H9 (cell line): ENCODE data around the gene TSPAN8. TPM values are rescaled to one million over a fixed set of nuclear protein-coding genes. Genes with fewer than 3 reads are reported as not detected.

Experiments used
- DNase-seq: peaks from one replicate; pipeline ENCODE4 v3.0.0-alpha.2; 2017
- H2AFZ ChIP-seq: one replicate; pipeline ENCODE4 v1.6.1; 2013; ENCODE audit warnings: mild to moderate bottlenecking, low read length, control low read depth, moderate library complexity
- H2AK5ac ChIP-seq: 2 replicates; pipeline ENCODE4 v1.6.1; 2013; ENCODE audit warnings: low read length, control low read depth, mixed read lengths; ENCODE audit not compliant: insufficient read length
- H2BK120ac ChIP-seq: one replicate; pipeline ENCODE4 v1.6.1; 2013; ENCODE audit warnings: low read depth, mild to moderate bottlenecking, low read length, control low read depth, inconsistent platforms; ENCODE audit not compliant: poor library complexity, severe bottlenecking
- H2BK12ac ChIP-seq: 2 replicates; pipeline ENCODE4 v1.6.1; 2013; ENCODE audit warnings: low read length, control low read depth, mixed read lengths, low read depth; ENCODE audit not compliant: insufficient read length
- H2BK15ac ChIP-seq: 2 replicates; pipeline ENCODE4 v1.6.1; 2013; ENCODE audit warnings: low read depth, low read length, control low read depth
- H2BK20ac ChIP-seq: one replicate; pipeline ENCODE4 v1.6.1; 2013; ENCODE audit warnings: low read depth, mild to moderate bottlenecking, low read length, control low read depth, inconsistent platforms; ENCODE audit not compliant: poor library complexity, severe bottlenecking
- H2BK5ac ChIP-seq: 2 replicates; pipeline ENCODE4 v1.6.1; 2013; ENCODE audit warnings: low read length, control low read depth, mixed read lengths; ENCODE audit not compliant: insufficient read length
- H3K14ac ChIP-seq: 2 replicates; pipeline ENCODE4 v1.6.1; 2013; ENCODE audit warnings: low read length, control low read depth; ENCODE audit not compliant: insufficient read depth
- H3K18ac ChIP-seq: 2 replicates; pipeline ENCODE4 v1.6.1; 2013; ENCODE audit warnings: low read depth, mild to moderate bottlenecking, mixed read lengths, low read length, control low read depth; ENCODE audit not compliant: insufficient read length
- H3K23ac ChIP-seq: 2 replicates; pipeline ENCODE4 v1.6.1; 2013; ENCODE audit warnings: low read length, control low read depth, mixed read lengths, low read depth; ENCODE audit not compliant: insufficient read length
- H3K23me2 ChIP-seq: 2 replicates; pipeline ENCODE4 v1.6.1; 2013; ENCODE audit warnings: low read depth, mild to moderate bottlenecking, mixed read lengths, low read length, control low read depth; ENCODE audit not compliant: insufficient read length, poor library complexity, severe bottlenecking
- H3K27ac ChIP-seq: 2 replicates; pipeline ENCODE4 v1.5.1; 2013; ENCODE audit warnings: low read length, control low read depth, mixed read lengths, low read depth; ENCODE audit not compliant: insufficient read length
- H3K27me3 ChIP-seq: 2 replicates; pipeline ENCODE4 v1.6.1; 2013; ENCODE audit warnings: low read length, control low read depth, inconsistent platforms; ENCODE audit not compliant: insufficient read depth
- H3K4ac ChIP-seq: 2 replicates; pipeline ENCODE4 v1.6.1; 2013; ENCODE audit warnings: low read depth, mild to moderate bottlenecking, control low read depth, inconsistent platforms, low read length, moderate library complexity
- H3K4me1 ChIP-seq: 2 replicates; pipeline ENCODE4 v1.6.1; 2013; ENCODE audit warnings: low read length, control low read depth, inconsistent platforms; ENCODE audit not compliant: insufficient read depth
- H3K4me2 ChIP-seq: 2 replicates; pipeline ENCODE4 v1.6.1; 2013; ENCODE audit warnings: low read length, control low read depth, mixed read lengths; ENCODE audit not compliant: insufficient read length, insufficient read depth
- H3K56ac ChIP-seq: 2 replicates; pipeline ENCODE4 v1.6.1; 2013; ENCODE audit warnings: low read depth, mild to moderate bottlenecking, mixed read lengths, low read length, control low read depth; ENCODE audit not compliant: insufficient read length
- H3K79me1 ChIP-seq: 2 replicates; pipeline ENCODE4 v1.6.1; 2013; ENCODE audit warnings: low read depth, mild to moderate bottlenecking, moderate library complexity, low read length, control low read depth, inconsistent platforms; ENCODE audit not compliant: insufficient read depth, poor library complexity, severe bottlenecking
- H3K79me2 ChIP-seq: 2 replicates; pipeline ENCODE4 v1.6.1; 2013; ENCODE audit warnings: low read length, control low read depth, inconsistent platforms; ENCODE audit not compliant: insufficient read depth
- H3K9ac ChIP-seq: 2 replicates; pipeline ENCODE4 v1.6.1; 2013; ENCODE audit warnings: low read length, control low read depth, mixed read lengths; ENCODE audit not compliant: insufficient read length; ENCODE audit errors: extremely low read depth
- H3K9me3 ChIP-seq: one replicate; pipeline ENCODE4 v1.6.1; 2013; ENCODE audit warnings: low read depth, low read length, inconsistent platforms; ENCODE audit not compliant: control insufficient read depth
- H3T11ph ChIP-seq: one replicate; pipeline ENCODE4 v1.6.1; 2013; ENCODE audit warnings: mild to moderate bottlenecking, low read length, control low read depth, inconsistent platforms
- H4K20me1 ChIP-seq: one replicate; pipeline ENCODE4 v1.6.1; 2013; ENCODE audit not compliant: control insufficient read depth, insufficient read length, insufficient read depth
- H4K5ac ChIP-seq: 2 replicates; pipeline ENCODE4 v1.6.1; 2013; ENCODE audit warnings: low read depth, mild to moderate bottlenecking, mixed read lengths, low read length, control low read depth; ENCODE audit not compliant: insufficient read length
- H4K8ac ChIP-seq: replicated peaks from 2 replicates; pipeline ENCODE4 v1.6.1; 2013; ENCODE audit warnings: low read length, control low read depth, mixed read lengths, low read depth; ENCODE audit not compliant: insufficient read length
- H4K91ac ChIP-seq: 2 replicates; pipeline ENCODE4 v1.6.1; 2013; ENCODE audit warnings: low read depth, mild to moderate bottlenecking, moderate library complexity, mixed read lengths, low read length, control low read depth; ENCODE audit not compliant: insufficient read length
- H3K27ac Mint-ChIP-seq, 3 experiments: 2 replicates in 2 of 3; 3 replicates in 1 of 3; pipeline ENCODE4 v1.8.0; 2020 to 2021; ENCODE audit warnings: mixed read lengths in 3 of 3, mild to moderate bottlenecking in 1 of 3, moderate library complexity in 1 of 3
- H3K27me3 Mint-ChIP-seq: 2 replicates; pipeline ENCODE4 v1.8.0; 2021; ENCODE audit warnings: low read depth, mild to moderate bottlenecking, moderate library complexity, mixed read lengths
- H3K36me3 Mint-ChIP-seq, 3 experiments: 2 replicates in 2 of 3; 3 replicates in 1 of 3; pipeline ENCODE4 v1.8.0; 2020 to 2021; ENCODE audit warnings: low read depth in 3 of 3, mixed read lengths in 3 of 3; ENCODE audit not compliant: insufficient read depth in 1 of 3
- H3K4me1 Mint-ChIP-seq, 2 experiments: 2 replicates each; pipeline ENCODE4 v1.8.0; 2020; ENCODE audit warnings: mixed read lengths in 2 of 2
- H3K4me3 Mint-ChIP-seq, 2 experiments: 2 replicates in 1 of 2; 3 replicates in 1 of 2; pipeline ENCODE4 v1.8.0; 2020 to 2021; ENCODE audit warnings: mild to moderate bottlenecking in 2 of 2, mixed read lengths in 2 of 2, moderate library complexity in 1 of 2
- H3K9me3 Mint-ChIP-seq, 2 experiments: 2 replicates in 1 of 2; 3 replicates in 1 of 2; pipeline ENCODE4 v1.8.0; 2020; ENCODE audit warnings: mild to moderate bottlenecking in 2 of 2, mixed read lengths in 2 of 2, moderate library complexity in 1 of 2
- WGBS: extraction: QIAGEN DNeasy Blood & Tissue Kit; methylation state at CpG from one replicate; pipeline ENCODE4 v1.1.7; 2013; ENCODE audit warnings: missing lambda C conversion rate, low lambda C conversion rate, mixed read lengths; ENCODE audit not compliant: insufficient read length; ENCODE audit errors: extremely low coverage; 5-methylcytosine and 5-hydroxymethylcytosine counted together
- total RNA-seq: library from RNA; stranded (reverse); gene quantifications from 2 replicates; pipeline ENCODE4 v1.2.1, GENCODE V29; 2021
- TF ChIP-seq, protein P1 (sequence below): fragments of 200-600 bp; sonication (generic); conservative IDR thresholded peaks from 3 replicates; pipeline ENCODE4 v1.8.0; 2021; ENCODE audit warnings: antibody characterized with exemption, mild to moderate bottlenecking

Gene TSPAN8
- total RNA-seq, 1 experiment from 2014 or later, result not detected

GRCh38 chr12:71201136-71201679 is 43.4 kb upstream of the TSPAN8 start:
- no CpG with 5 or more reads among the region's 1 CpG for WGBS
- H3K27ac ChIP-seq, result no peak overlapping the region
- no peak overlapping the region for H3K56ac ChIP-seq
- no peak overlapping the region for H3K4ac ChIP-seq
- H4K91ac ChIP-seq, result no peak overlapping the region
- H2BK5ac ChIP-seq, result no peak overlapping the region
- TF ChIP-seq, protein P1, sequence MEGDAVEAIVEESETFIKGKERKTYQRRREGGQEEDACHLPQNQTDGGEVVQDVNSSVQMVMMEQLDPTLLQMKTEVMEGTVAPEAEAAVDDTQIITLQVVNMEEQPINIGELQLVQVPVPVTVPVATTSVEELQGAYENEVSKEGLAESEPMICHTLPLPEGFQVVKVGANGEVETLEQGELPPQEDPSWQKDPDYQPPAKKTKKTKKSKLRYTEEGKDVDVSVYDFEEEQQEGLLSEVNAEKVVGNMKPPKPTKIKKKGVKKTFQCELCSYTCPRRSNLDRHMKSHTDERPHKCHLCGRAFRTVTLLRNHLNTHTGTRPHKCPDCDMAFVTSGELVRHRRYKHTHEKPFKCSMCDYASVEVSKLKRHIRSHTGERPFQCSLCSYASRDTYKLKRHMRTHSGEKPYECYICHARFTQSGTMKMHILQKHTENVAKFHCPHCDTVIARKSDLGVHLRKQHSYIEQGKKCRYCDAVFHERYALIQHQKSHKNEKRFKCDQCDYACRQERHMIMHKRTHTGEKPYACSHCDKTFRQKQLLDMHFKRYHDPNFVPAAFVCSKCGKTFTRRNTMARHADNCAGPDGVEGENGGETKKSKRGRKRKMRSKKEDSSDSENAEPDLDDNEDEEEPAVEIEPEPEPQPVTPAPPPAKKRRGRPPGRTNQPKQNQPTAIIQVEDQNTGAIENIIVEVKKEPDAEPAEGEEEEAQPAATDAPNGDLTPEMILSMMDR, result no peak
- no peak overlapping the region for H3K4me3 Mint-ChIP-seq
- H4K20me1 ChIP-seq, result no peaks in the 10 kb centered on the region
- DNase-seq, result no peak
- H3K23me2 ChIP-seq, result no peaks in the 10 kb centered on the region
- H3T11ph ChIP-seq, result no peak overlapping the region
- H3K27me3 Mint-ChIP-seq, result no peaks in the 10 kb centered on the region; the same call in 1 of the 2 replicates
- no peaks in the 10 kb centered on the region for H3K79me1 ChIP-seq
- peak overlapping the region; percentile 23 to 84 (median 45); a peak in 5 of 7 replicates for H3K27ac Mint-ChIP-seq
- no peak overlapping the region for H3K9ac ChIP-seq
- H4K5ac ChIP-seq, result no peak overlapping the region
- no peak overlapping the region for H2AK5ac ChIP-seq
- peaks cover 32 to 33% of the 10 kb centered on the region in 2 experiments for H3K4me1 Mint-ChIP-seq
- no peak overlapping the region for H2BK20ac ChIP-seq
- no peak overlapping the region for H2BK12ac ChIP-seq
- H4K8ac ChIP-seq, result no peak overlapping the region
- H3K79me2 ChIP-seq, result no peaks in the 10 kb centered on the region
- no peaks in the 10 kb centered on the region for H3K9me3 ChIP-seq
- peaks cover 2% of the 10 kb centered on the region; the same call in 1 of the 2 replicates for H3K4me1 ChIP-seq
- H3K27me3 ChIP-seq, result no peaks in the 10 kb centered on the region
- H3K36me3 Mint-ChIP-seq, result peaks cover 28 to 46% (median 32%) of the 10 kb centered on the region in 3 experiments
- H3K14ac ChIP-seq, result no peak overlapping the region
- no peak overlapping the region for H2BK15ac ChIP-seq
- H3K23ac ChIP-seq, result no peak overlapping the region
- H3K4me2 ChIP-seq, result no peak overlapping the region
- H3K9me3 Mint-ChIP-seq, result peaks cover 22 to 32% of the 10 kb centered on the region in 2 experiments
- H3K18ac ChIP-seq, result no peak overlapping the region
- H2BK120ac ChIP-seq, result no peak overlapping the region
- H2AFZ ChIP-seq, result no peak overlapping the region
